ENCODE results near the gene ARNT2. TPM values are rescaled to one million over a fixed set of nuclear protein-coding genes. Genes with fewer than 3 reads are reported as not detected.

Gene ARNT2
- total and polyA plus RNA-seq, 2 donors (not counting 1 experiment from before 2014, with no cell fraction given) = 15.5 to 61.2 TPM

DNA sequence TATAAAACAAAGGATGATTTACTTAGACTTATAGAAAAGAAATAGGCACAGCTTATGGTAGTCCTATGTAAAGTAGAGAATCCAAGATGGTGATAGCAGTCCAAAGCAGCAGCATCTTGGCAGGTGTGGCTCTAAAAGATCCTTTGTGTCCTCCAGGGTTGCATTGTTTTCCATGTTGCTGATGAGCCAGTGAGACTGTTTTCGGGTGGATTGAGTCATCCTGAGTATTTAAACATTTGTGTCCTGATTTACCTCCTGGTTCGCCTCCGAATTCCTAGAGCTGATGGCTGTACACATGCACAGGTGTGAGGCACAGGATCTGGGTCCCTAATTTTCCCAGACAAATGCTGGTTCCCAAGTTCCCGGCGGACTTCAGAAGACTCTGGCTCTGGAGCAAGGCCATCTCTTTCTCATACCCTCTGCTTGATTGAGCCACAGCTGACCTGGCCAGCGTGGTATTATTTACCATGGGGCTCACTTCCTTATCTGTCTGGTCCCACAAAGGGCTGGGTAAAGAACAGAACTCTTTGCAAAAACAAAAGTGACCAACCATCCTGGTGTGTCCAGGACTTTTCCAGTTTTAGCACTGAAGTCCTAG is 51.0 kb downstream of the ARNT2 start:
- Histone ChIP-seq H4K20me1 (ENCODE audit: control insufficient read depth, extremely low read depth, insufficient read depth, low read length) (no peaks in the 10 kb centered on the region), H3K36me3 (ENCODE audit: control insufficient read depth, insufficient read depth, low read length) (no peaks in the 10 kb centered on the region), H3K79me2 (ENCODE audit: control insufficient read depth, insufficient read depth, low read length) (no peaks in the 10 kb centered on the region), H3K9ac (ENCODE audit: insufficient read depth, low read length) (no peak overlapping the region), H3K27me3 (ENCODE audit: control insufficient read depth, insufficient read depth, low read length) (no peaks in the 10 kb centered on the region), H3K9me3 (ENCODE audit: control insufficient read depth, insufficient read depth, low read depth, low read length) (no peaks in the 10 kb centered on the region), H2AFZ (ENCODE audit: low read length) (no peak overlapping the region), H3K4me1 (ENCODE audit: control insufficient read depth, extremely low read depth, insufficient read depth, low read length) (peaks cover 16% of the 10 kb centered on the region), H3K27ac (ENCODE audit: insufficient read depth, low read length) (no peak overlapping the region), H3K4me2 (ENCODE audit: extremely low read depth, insufficient read depth, low read length) (peak overlapping the region; percentile 37), H3K4me3 (replicated peaks in 1 of 4; ENCODE audit: control extremely low read depth in 1 of 4, insufficient read depth in 1 of 4, low read depth in 3 of 4, low read length in 4 of 4) (no peak overlapping the region)
- DNase-seq (ENCODE audit: low read depth in 2 of 2) = peak in 1 of 2 donors; percentile 34
- TF ChIP-seq, protein P1, sequence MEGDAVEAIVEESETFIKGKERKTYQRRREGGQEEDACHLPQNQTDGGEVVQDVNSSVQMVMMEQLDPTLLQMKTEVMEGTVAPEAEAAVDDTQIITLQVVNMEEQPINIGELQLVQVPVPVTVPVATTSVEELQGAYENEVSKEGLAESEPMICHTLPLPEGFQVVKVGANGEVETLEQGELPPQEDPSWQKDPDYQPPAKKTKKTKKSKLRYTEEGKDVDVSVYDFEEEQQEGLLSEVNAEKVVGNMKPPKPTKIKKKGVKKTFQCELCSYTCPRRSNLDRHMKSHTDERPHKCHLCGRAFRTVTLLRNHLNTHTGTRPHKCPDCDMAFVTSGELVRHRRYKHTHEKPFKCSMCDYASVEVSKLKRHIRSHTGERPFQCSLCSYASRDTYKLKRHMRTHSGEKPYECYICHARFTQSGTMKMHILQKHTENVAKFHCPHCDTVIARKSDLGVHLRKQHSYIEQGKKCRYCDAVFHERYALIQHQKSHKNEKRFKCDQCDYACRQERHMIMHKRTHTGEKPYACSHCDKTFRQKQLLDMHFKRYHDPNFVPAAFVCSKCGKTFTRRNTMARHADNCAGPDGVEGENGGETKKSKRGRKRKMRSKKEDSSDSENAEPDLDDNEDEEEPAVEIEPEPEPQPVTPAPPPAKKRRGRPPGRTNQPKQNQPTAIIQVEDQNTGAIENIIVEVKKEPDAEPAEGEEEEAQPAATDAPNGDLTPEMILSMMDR (conservative IDR thresholded peaks at IDR 0.05 in 1 of 2, IDR thresholded peaks at IDR 0.05 in 1 of 2; ENCODE audit: low read depth in 1 of 2, low read length in 2 of 2) = no peak
- no peak for TF ChIP-seq EZH2 (IDR thresholded peaks at IDR 0.05; ENCODE audit: low read length, missing control alignments)

- Histone ChIP-seq H2AFZ (ENCODE audit: low read length) (no peak overlapping the region), H4K20me1 (ENCODE audit: control insufficient read depth, extremely low read depth, insufficient read depth, low read length) (no peaks in the 10 kb centered on the region), H3K4me1 (ENCODE audit: control insufficient read depth, extremely low read depth, insufficient read depth, low read length) (peaks cover 16% of the 10 kb centered on the region), H3K27me3 (ENCODE audit: control insufficient read depth, insufficient read depth, low read length) (no peaks in the 10 kb centered on the region), H3K9me3 (ENCODE audit: control insufficient read depth, insufficient read depth, low read depth, low read length) (no peaks in the 10 kb centered on the region), H3K79me2 (ENCODE audit: control insufficient read depth, insufficient read depth, low read length) (no peaks in the 10 kb centered on the region), H3K9ac (ENCODE audit: insufficient read depth, low read length) (no peak overlapping the region), H3K4me3 (replicated peaks in 1 of 4; ENCODE audit: control extremely low read depth in 1 of 4, insufficient read depth in 1 of 4, low read depth in 3 of 4, low read length in 4 of 4) (no peak overlapping the region), H3K4me2 (ENCODE audit: extremely low read depth, insufficient read depth, low read length) (peak overlapping the region; percentile 37), H3K36me3 (ENCODE audit: control insufficient read depth, insufficient read depth, low read length) (no peaks in the 10 kb centered on the region), H3K27ac (ENCODE audit: insufficient read depth, low read length) (no peak overlapping the region)
- TF ChIP-seq, protein P1 (conservative IDR thresholded peaks at IDR 0.05 in 1 of 2, IDR thresholded peaks at IDR 0.05 in 1 of 2; ENCODE audit: low read depth in 1 of 2, low read length in 2 of 2) = peak; percentile 98 to 99
- TF ChIP-seq EZH2 (IDR thresholded peaks at IDR 0.05; ENCODE audit: low read length, missing control alignments) = no peak
- DNase-seq (ENCODE audit: low read depth in 2 of 2) = peak; percentile 91 to 94
Measured at GRCh38 chr15:80455668-80456442, 51.7 kb downstream of the ARNT2 start.
